ENCODE data around the gene HSDL2.

GRCh38 chr9:112377684-112378327 lies 2.1 kb upstream of the HSDL2 start:
- TF ChIP-seq EZH2 (IDR thresholded peaks at IDR 0.05; ENCODE audit: insufficient read depth, poor library complexity, severe bottlenecking) (no peak), EZH2phosphoT487 (IDR thresholded peaks at IDR 0.05; ENCODE audit: insufficient read depth, low read depth) (no peak)

Data from GM23248 (cell line).